Activated T-cell treated with anti-CD3 and anti-CD28 coated beads, Interleukin-2, amount 50 U/mL, for 48 hours (primary cell): ENCODE measurements around the gene DSTN.
A peak's percentile ranks its signal among the peaks of the same experiment; 100 is the strongest.

Experiments used
- DNase-seq, 2 experiments: peaks; one replicate each; pipeline ENCODE4 v3.0.0-alpha.2; 2020

The DSTN gene

DNA sequence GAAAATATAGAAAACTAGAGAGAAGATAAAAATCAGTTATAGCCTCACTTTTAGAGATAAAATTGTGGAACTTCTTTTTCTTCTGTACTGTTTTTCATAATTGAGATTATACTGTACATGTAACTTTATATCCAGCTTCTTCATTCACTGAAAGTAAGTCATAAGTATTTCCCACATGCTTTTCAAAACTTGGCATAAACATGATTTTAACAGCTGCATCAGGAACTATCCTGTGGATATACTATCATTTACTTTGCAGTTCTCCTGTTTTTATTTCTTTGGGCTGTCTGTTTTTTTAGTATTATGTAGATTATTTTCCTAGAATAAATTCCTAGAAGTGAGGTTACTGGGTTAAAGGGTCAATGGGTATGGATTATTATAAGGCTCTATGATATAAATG lies 14.8 kb downstream of the DSTN start:
- no peak for DNase-seq

- no peak for DNase-seq
Measured at GRCh38 chr20:17586250-17586649, 16.4 kb downstream of the DSTN start.

DNA sequence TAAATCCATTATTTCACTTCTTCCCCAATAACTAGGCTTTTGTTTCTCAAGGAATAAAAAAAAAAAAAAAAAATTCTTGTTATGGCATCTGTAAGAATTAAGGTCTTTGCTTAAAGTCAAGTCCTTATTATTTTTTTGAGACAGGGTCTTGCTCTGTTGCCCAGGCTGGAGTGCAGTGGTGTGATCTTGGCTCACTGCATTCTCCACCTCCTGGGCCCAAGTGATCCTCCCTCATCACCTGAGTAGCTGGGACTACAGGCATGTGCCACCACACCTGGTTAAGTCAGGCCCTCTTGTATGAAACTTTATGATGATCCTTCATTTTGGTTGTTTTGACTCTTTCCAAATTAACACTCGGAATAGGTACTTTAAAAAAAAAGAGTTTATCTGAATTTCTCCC lies 17.3 kb downstream of the DSTN start:
- no peak for DNase-seq

- no peak for DNase-seq
Measured at GRCh38 chr20:17587824-17588223, 17.9 kb downstream of the DSTN start.

GRCh38 chr20:17589161-17589834 lies 19.4 kb downstream of the DSTN start:
- no peak for DNase-seq

DNA sequence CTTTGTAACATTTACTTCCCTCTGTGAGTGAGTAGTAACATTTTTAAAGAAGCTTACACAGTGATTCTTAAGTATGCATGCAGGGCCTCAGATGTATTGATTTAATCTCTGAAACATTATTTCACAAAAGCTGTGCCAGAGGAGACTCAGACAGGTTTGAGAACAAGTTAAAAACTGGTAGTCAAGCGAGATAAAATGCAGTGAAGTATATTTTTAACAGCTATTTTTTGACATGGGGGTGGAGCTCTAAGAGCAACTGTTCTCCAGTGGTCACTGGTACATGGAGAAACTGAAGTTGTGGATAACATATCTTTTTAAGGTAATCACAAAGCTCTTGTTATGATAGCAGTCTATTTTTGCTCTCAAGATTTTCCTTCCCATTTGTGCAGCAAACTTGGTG lies 20.4 kb downstream of the DSTN start:
- DNase-seq, result no peak

DNA sequence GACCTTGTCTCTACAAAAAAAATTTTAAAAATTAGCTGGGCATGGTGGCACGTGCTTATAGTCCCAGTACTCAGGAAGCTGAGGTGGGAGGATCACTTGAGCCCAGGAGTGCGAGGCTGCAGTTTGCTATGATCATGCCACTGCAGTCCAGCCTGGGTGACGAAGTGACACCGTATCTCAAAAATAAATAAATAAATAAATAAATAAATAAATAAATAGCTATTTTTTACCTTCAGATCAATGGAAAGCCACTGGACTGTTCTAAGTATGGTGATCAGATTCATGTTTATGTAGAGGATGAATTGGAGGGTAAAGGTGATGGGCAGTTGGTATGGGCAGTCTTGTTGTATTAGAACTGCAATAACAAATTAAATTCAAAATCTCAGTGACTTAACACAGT lies 24.0 kb downstream of the DSTN start:
- DNase-seq, result no peak

DNA sequence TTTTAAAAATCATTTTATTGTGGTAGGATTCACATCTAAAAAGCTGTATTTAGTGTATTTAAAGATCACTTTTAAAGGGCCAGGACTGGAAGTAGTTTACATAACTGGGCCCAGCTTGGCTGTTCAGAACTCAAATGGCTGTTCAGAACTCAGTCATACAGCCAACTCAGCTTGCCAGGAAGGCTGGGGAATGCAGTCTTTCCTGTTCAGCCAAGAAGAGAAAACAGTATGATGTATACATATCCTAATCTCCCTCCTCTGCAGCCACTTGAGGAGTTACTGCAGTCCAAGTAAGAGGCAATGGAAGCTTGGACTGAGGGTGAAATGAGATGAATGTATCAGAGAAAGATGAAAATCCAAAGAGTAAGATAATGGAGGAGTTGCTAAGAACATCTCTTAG lies 24.6 kb downstream of the DSTN start:
- no peak for DNase-seq

DNA sequence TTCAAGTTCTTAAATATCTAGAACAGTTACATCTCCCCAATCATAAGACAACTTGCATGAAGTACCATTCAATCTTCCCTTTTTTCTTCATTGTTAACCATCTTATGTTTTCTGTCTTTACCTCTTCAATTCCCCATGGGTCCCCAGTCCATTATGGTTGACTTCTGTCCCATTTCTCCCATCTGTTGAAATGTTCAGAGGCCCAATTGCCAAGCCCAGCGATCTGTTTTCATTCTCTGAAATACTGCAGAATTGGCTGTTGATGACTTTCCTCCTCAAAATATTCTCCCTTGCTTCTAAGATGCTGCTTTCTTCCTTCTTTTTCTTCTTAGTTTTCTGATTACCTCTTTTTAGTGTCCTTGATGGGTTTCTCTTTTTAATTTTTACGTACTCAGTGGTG lies 26.0 kb downstream of the DSTN start:
- no peak for DNase-seq

- no peak for DNase-seq
Measured at GRCh38 chr20:17598013-17598550, 28.2 kb downstream of the DSTN start.

- no peak for DNase-seq
Measured at GRCh38 chr20:17601957-17602356, 32.1 kb downstream of the DSTN start.

DNA sequence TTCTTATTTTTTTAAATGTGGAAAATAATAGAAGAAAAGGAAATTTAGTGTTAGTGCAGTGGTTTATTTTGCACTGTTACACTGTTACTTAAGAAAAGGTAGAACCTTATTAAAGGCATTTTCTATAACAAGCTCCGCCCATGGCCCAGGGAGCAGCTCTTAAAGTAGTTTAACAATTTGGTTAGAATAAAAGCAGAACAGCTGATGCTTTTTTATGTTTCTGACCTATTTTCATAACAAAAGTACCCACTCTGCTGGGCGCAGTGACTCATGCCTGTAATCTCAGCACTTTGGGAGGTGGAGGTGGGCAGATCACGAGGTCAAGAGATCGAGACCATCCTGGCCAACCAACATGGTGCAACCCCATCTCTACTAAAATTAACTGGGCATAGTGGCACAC lies 32.6 kb downstream of the DSTN start:
- no peak for DNase-seq

GRCh38 chr20:17605131-17605660 lies 35.3 kb downstream of the DSTN start:
- no peak for DNase-seq

DNA sequence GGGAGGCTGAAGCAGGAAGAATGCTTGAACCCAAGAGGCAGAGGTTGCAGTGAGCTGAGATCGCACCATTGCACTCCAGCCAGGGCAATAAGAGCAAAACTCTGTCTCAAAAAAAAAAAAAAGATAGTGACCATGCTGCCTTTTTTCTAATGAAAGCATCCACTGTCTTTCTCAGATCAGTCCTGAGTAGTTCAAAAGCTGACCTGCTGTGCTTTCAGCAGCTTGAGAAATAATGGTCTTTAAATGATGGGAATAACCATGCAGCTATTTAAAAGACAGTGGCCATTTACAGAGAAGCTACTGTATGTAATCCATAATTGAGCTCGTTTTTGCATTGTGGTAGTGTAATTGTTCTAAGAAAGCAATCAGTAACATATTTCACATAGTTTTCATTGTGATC lies 36.1 kb downstream of the DSTN start:
- DNase-seq, result no peak

DNA sequence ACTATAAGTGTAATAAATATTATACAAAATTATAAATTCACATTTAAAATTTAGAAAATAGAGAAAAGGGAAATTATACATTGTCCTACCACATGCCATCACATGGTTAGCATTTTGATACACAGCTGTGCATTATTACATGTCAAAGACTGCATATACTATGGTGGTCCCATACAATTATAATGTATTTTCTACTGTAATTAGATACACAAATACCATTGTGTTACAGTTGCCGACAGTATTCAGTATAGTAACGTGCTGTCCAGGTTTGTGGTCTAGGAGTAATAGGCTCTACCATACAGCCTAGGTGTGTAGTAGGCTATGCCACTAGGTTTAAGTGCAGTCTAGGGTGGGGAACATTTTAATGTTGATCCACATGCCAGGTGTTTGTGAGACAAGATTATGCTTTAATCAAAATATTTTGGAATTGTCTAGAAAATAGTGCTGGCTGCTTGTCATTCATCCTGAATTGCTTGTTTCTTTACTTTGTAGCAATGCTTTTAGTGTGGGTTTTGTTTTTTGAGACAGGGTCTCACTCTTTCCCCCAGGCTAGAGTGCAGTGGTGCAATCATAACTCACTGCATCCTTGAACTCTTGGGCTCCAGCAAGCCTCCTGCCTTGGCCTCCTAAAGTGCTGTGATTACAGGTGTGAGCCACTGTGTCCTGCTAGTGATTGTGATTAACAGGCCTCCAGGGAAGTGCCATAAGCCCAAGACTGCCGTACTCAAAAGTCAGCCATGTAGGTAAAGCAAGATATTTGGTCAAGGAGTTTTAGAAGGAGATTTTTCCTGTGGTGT lies 39.0 kb downstream of the DSTN start:
- DNase-seq, result no peak

DNA sequence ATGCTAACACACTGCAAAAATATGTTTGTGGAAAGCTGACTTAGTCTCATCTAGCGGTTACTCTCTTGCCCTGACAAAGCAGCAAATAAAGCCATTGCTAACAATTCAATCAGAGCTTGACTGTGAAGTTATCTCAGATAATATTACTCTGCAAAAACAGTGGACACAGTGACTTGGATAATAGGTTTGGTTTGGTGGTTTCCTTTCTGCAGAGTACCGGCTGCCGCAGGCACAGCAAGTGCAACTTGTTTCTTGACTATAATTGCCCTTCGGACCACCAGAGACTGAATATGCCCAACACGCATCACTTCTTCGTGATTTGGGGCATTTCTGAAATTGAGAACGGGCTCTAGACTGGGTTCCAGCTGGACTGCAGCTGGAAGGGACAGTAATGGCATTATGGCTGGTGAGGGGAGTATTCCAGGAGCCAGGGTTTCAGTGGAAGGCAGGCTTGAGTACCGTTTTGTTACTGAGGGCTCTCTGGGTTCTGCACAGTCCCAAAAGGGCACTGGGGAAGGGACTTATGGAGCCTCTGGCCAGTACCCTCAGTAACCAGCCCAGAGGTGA lies 40.0 kb downstream of the DSTN start:
- no peak for DNase-seq

- DNase-seq, result peak; percentile 58 to 63
Measured at GRCh38 chr20:17610566-17611289, 40.9 kb downstream of the DSTN start.

GRCh38 chr20:17611290-17611539 lies 41.3 kb downstream of the DSTN start:
- DNase-seq, result peak in 1 of 2 experiments; percentile 46

DNA sequence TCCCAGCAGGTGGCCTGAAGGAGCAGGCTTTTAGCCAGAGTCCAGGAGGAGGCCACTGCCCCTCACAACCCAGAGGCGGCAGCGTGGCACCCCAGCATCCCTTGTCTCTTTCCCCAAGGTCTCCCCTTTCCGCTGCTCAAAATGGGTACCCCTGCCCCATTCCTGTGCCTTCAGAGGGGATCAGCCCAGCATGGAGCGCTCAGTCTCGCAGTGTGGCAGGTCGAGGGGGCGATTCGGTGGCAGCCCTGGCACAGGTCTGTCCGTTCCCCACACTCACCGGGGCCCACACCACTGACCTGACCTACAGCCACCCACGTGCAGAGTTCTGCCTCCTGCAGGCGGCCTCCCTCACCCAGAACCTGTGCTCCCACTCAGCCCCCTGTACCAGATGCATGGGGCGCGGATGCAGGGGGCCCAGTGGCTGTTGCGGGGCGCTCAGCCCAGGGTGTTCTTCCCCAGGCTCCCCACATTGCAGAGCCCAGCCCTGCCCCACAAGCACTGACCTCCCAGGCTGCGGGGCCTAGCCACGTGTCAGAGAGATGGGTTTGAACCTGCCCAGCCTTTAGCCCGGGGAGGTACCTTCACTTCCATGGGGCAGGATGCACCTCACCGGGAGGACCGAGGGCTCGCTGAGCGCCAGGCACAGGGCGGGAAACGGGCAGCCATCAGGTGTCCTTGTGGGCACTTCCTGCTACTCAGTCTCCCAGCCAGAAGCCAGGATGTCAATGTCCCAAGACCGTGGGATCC lies 41.8 kb downstream of the DSTN start:
- DNase-seq, result peak in 1 of 2 experiments; percentile 49

DNA sequence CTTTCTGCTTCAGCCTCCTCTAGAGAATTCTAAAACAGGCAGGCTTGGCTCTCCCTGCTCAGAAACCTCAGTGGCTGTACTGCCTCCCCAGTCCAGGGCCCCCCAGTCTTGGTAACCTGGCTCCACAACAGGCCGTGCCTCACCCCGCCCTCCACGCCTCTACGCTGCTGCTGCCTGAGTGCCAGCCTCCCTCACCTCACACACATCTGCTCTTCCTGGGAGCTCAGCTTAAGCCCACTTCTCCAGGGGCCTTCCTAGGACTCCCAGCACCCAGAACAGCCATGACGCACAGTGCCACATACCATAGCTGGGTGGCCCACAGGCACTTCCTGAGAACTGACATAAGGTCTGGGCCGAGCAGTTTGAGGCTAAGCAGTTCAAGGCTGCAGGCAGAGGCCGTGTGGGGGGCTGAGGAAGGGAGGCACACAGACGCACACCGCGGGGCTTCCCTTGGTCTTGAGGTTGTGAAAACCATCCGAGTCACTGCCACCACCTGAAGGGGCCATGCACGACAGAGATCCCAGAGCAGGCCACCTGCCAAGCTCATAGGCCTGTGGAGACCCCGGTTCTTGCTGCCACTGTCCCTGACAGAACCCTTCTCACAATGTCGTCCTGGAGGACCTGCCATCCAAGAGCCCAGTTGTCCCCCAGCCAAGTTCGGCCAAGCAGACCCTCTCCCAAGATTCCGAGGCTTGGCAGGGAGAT lies 42.6 kb downstream of the DSTN start:
- DNase-seq, result peak; percentile 54 to 60

DNA sequence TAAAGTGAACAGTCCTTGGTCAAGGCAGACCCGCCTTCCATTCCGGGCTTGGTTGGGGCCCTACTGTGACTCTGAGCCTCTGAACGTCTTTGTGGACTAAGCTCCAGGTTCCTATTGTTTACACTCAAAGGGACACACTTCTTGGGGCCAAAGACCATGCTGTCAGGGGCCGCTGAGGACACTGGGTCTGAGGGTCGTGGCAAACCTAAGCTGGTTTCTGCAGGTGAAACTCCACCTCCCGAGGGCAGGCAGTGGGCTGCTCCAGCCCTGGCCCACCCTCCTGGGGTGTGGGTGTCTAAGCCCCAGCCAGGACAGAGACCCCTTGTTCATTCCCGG lies 43.1 kb downstream of the DSTN start:
- peak in 1 of 2 experiments; percentile 17 for DNase-seq
